WTC11 (cell line): Measurements from ENCODE around the gene EFNB3. TPM values are rescaled to one million over a fixed set of nuclear protein-coding genes. Genes with fewer than 3 reads are reported as not detected.

Experiments
- ATAC-seq: fragments of 200-7000 bp; cut with Tn5 transposase; 2 replicates; pipeline ENCODE4 v1.10.0; 2021; ENCODE audit warnings: mild to moderate bottlenecking, moderate library complexity
- CTCF ChIA-PET: fragments of 300-600 bp; sonication (Branson Sonifier 250); formaldehyde crosslinking; loops from one replicate; lab custom pipeline; 2021; ENCODE audit warnings: antibody characterized with exemption; lab: Charles Lee
- POLR2A ChIA-PET: fragments of 350-600 bp; sonication (Branson Sonifier 250); formaldehyde crosslinking; loops from one replicate; lab custom pipeline; 2021; ENCODE audit warnings: antibody characterized with exemption; lab: Charles Lee
- DNase-seq: peaks from one replicate; pipeline ENCODE4 v3.0.0; 2021; ENCODE audit warnings: low spot score
- H3K27ac Mint-ChIP-seq: 2 replicates; pipeline ENCODE4 v1.8.0; 2021; ENCODE audit warnings: mixed read lengths
- H3K27me3 Mint-ChIP-seq: 2 replicates; pipeline ENCODE4 v1.8.0; 2021; ENCODE audit warnings: low read depth, mild to moderate bottlenecking, moderate library complexity, mixed read lengths
- H3K36me3 Mint-ChIP-seq: 2 replicates; pipeline ENCODE4 v1.8.0; 2021; ENCODE audit warnings: mixed read lengths
- H3K4me1 Mint-ChIP-seq: 2 replicates; pipeline ENCODE4 v1.8.0; 2022; ENCODE audit warnings: mixed read lengths
- H3K4me3 Mint-ChIP-seq: 2 replicates; pipeline ENCODE4 v1.8.0; 2021; ENCODE audit warnings: mild to moderate bottlenecking, moderate library complexity, mixed read lengths
- H3K9me3 Mint-ChIP-seq: 2 replicates; pipeline ENCODE4 v1.8.0; 2021; ENCODE audit warnings: mixed read lengths
- CBFB ChIP-seq: sonication (generic); formaldehyde crosslinking; IDR thresholded peaks from 2 replicates; pipeline ENCODE4 v1.8.1; 2022; ENCODE audit warnings: mild to moderate bottlenecking, low read depth, missing genetic modification reagents
- FOXP1 ChIP-seq: sonication (generic); formaldehyde crosslinking; IDR thresholded peaks from 2 replicates; pipeline ENCODE4 v1.8.0; 2022; ENCODE audit warnings: missing genetic modification reagents, mild to moderate bottlenecking, moderate library complexity, borderline replicate concordance
- HMGA2 ChIP-seq: fragments of 250-450 bp; sonication (Bioruptor Pico); IDR thresholded peaks from 2 replicates; pipeline ENCODE4 v1.4.0; 2021; ENCODE audit warnings: mild to moderate bottlenecking, moderate library complexity
- JAZF1 ChIP-seq: fragments of 250-450 bp; sonication (Bioruptor Pico); IDR thresholded peaks from 2 replicates; pipeline ENCODE4 v1.9.0; 2021; ENCODE audit warnings: moderate library complexity, mild to moderate bottlenecking, inconsistent platforms
- KAT7 ChIP-seq: sonication (generic); formaldehyde crosslinking; IDR thresholded peaks from 2 replicates; pipeline ENCODE4 v1.8.1; 2023; ENCODE audit warnings: missing genetic modification reagents, mild to moderate bottlenecking, borderline replicate concordance
- MXD4 ChIP-seq: fragments of 250-450 bp; sonication (Bioruptor Pico); IDR thresholded peaks from 2 replicates; pipeline ENCODE4 v1.8.0; 2021; ENCODE audit warnings: mild to moderate bottlenecking, moderate library complexity, borderline replicate concordance
- NFYB ChIP-seq: sonication (generic); formaldehyde crosslinking; conservative IDR thresholded peaks from 2 replicates; pipeline ENCODE4 v1.8.0; 2022; ENCODE audit warnings: low read depth, missing genetic modification reagents
- NR1H2 ChIP-seq: sonication (generic); formaldehyde crosslinking; IDR thresholded peaks from 2 replicates; pipeline ENCODE4 v1.9.0; 2021; ENCODE audit warnings: mild to moderate bottlenecking, moderate library complexity, missing genetic modification reagents
- NR3C1 ChIP-seq: sonication (generic); formaldehyde crosslinking; conservative IDR thresholded peaks from 2 replicates; pipeline ENCODE4 v1.8.1; 2023; ENCODE audit warnings: low read depth, mild to moderate bottlenecking, missing genetic modification reagents
- TP53 ChIP-seq: sonication (generic); formaldehyde crosslinking; IDR thresholded peaks from 2 replicates; pipeline ENCODE4 v1.8.1; 2023; ENCODE audit warnings: mild to moderate bottlenecking, missing genetic modification reagents
- ZNF121 ChIP-seq: sonication (generic); formaldehyde crosslinking; IDR thresholded peaks from 2 replicates; pipeline ENCODE4 v1.8.0; 2023; ENCODE audit warnings: missing genetic modification reagents
- total RNA-seq: library from RNA; stranded (reverse); gene quantifications from 3 replicates; pipeline ENCODE4 v1.2.3, GENCODE V29; 2021
- TF ChIP-seq, protein P1 (sequence below): fragments of 200-600 bp; IDR thresholded peaks from 2 replicates; pipeline ENCODE4 v1.8.0; 2022; ENCODE audit warnings: antibody characterized with exemption
- TF ChIP-seq, protein P2 (sequence below): sonication (generic); formaldehyde crosslinking; IDR thresholded peaks from 2 replicates; pipeline ENCODE4 v1.8.1; 2022; ENCODE audit warnings: mild to moderate bottlenecking, moderate library complexity, missing genetic modification reagents
- TF ChIP-seq, protein P3 (sequence below): fragments of 250-450 bp; sonication (Bioruptor Pico); IDR thresholded peaks from 2 replicates; pipeline ENCODE4 v1.9.0; 2021; ENCODE audit warnings: moderate library complexity, mild to moderate bottlenecking, inconsistent platforms, borderline replicate concordance
- TF ChIP-seq, protein P4 (sequence below): sonication (generic); formaldehyde crosslinking; conservative IDR thresholded peaks from 2 replicates; pipeline ENCODE4 v1.8.1; 2023; ENCODE audit warnings: mild to moderate bottlenecking, low read depth, missing genetic modification reagents, moderate library complexity
- TF ChIP-seq, protein P5 (sequence below): fragments of 250-450 bp; sonication (Bioruptor Pico); IDR thresholded peaks from 2 replicates; pipeline ENCODE4 v1.9.0; 2021; ENCODE audit warnings: mild to moderate bottlenecking
- TF ChIP-seq, protein P6 (sequence below): sonication (generic); formaldehyde crosslinking; IDR thresholded peaks from 2 replicates; pipeline ENCODE4 v1.8.1; 2023; ENCODE audit warnings: mild to moderate bottlenecking, missing genetic modification reagents, moderate library complexity
- TF ChIP-seq, protein P7 (sequence below): sonication (generic); formaldehyde crosslinking; IDR thresholded peaks from 2 replicates; pipeline ENCODE4 v1.8.0; 2022; ENCODE audit warnings: missing genetic modification reagents

Gene EFNB3
- total RNA-seq, 1 experiment from 2014 or later: 14.7 TPM

DNA sequence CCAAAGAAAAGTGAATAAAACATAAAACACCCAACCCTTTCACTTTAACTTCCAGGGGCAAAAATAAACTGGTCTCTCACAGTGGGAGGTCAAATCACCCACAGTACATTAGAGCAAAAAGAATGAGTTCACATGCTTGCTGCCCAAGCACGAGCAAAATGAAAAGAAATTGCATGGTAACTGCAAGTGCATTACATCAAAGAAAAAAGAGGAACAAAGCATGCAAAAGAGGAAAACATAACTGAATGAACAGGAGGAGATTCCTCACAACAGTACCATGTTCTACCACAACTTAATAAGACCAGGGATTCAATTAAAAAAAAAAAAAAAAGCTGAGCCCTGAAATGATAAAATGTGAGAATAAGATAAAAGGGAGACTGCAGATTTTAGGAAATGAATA is 24.8 kb downstream of the EFNB3 start:
- no peaks in the 10 kb centered on the region for H3K36me3 Mint-ChIP-seq
- no peak overlapping the region for H3K27ac Mint-ChIP-seq
- POLR2A ChIA-PET: no interaction called here
- no peaks in the 10 kb centered on the region for H3K9me3 Mint-ChIP-seq
- TF ChIP-seq, protein P1, sequence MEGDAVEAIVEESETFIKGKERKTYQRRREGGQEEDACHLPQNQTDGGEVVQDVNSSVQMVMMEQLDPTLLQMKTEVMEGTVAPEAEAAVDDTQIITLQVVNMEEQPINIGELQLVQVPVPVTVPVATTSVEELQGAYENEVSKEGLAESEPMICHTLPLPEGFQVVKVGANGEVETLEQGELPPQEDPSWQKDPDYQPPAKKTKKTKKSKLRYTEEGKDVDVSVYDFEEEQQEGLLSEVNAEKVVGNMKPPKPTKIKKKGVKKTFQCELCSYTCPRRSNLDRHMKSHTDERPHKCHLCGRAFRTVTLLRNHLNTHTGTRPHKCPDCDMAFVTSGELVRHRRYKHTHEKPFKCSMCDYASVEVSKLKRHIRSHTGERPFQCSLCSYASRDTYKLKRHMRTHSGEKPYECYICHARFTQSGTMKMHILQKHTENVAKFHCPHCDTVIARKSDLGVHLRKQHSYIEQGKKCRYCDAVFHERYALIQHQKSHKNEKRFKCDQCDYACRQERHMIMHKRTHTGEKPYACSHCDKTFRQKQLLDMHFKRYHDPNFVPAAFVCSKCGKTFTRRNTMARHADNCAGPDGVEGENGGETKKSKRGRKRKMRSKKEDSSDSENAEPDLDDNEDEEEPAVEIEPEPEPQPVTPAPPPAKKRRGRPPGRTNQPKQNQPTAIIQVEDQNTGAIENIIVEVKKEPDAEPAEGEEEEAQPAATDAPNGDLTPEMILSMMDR: no peak
- no peak for TF ChIP-seq KAT7 (CRISPR knock-in tag)
- TF ChIP-seq ZNF121: no peak
- no peak for TF ChIP-seq CBFB (CRISPR knock-in tag)
- TF ChIP-seq JAZF1 (CRISPR knock-in tag): no peak
- no peak for TF ChIP-seq TP53 (CRISPR knock-in tag)
- TF ChIP-seq, protein P2, sequence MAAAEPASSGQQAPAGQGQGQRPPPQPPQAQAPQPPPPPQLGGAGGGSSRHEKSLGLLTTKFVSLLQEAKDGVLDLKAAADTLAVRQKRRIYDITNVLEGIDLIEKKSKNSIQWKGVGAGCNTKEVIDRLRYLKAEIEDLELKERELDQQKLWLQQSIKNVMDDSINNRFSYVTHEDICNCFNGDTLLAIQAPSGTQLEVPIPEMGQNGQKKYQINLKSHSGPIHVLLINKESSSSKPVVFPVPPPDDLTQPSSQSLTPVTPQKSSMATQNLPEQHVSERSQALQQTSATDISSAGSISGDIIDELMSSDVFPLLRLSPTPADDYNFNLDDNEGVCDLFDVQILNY (CRISPR knock-in tag): no peak
- TF ChIP-seq, protein P3, sequence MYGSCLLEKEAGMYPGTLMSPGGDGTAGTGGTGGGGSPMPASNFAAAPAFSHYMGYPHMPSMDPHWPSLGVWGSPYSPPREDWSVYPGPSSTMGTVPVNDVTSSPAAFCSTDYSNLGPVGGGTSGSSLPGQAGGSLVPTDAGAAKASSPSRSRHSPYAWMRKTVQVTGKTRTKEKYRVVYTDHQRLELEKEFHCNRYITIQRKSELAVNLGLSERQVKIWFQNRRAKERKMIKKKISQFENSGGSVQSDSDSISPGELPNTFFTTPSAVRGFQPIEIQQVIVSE (CRISPR knock-in tag): no peak
- TF ChIP-seq, protein P4, sequence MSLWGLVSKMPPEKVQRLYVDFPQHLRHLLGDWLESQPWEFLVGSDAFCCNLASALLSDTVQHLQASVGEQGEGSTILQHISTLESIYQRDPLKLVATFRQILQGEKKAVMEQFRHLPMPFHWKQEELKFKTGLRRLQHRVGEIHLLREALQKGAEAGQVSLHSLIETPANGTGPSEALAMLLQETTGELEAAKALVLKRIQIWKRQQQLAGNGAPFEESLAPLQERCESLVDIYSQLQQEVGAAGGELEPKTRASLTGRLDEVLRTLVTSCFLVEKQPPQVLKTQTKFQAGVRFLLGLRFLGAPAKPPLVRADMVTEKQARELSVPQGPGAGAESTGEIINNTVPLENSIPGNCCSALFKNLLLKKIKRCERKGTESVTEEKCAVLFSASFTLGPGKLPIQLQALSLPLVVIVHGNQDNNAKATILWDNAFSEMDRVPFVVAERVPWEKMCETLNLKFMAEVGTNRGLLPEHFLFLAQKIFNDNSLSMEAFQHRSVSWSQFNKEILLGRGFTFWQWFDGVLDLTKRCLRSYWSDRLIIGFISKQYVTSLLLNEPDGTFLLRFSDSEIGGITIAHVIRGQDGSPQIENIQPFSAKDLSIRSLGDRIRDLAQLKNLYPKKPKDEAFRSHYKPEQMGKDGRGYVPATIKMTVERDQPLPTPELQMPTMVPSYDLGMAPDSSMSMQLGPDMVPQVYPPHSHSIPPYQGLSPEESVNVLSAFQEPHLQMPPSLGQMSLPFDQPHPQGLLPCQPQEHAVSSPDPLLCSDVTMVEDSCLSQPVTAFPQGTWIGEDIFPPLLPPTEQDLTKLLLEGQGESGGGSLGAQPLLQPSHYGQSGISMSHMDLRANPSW (CRISPR knock-in tag): no peak
- no peak for TF ChIP-seq NFYB
- no peak for TF ChIP-seq NR1H2
- TF ChIP-seq NR3C1: no peak
- TF ChIP-seq, protein P5, sequence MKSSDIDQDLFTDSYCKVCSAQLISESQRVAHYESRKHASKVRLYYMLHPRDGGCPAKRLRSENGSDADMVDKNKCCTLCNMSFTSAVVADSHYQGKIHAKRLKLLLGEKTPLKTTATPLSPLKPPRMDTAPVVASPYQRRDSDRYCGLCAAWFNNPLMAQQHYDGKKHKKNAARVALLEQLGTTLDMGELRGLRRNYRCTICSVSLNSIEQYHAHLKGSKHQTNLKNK (CRISPR knock-in tag): no peak
- TF ChIP-seq, protein P6, sequence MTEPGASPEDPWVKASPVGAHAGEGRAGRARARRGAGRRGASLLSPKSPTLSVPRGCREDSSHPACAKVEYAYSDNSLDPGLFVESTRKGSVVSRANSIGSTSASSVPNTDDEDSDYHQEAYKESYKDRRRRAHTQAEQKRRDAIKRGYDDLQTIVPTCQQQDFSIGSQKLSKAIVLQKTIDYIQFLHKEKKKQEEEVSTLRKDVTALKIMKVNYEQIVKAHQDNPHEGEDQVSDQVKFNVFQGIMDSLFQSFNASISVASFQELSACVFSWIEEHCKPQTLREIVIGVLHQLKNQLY (CRISPR knock-in tag): no peak
- no peak for TF ChIP-seq FOXP1
- H3K4me1 Mint-ChIP-seq: no peaks in the 10 kb centered on the region
- no peak overlapping the region for H3K4me3 Mint-ChIP-seq
- ATAC-seq (no peak), DNase-seq (no peak)
- CTCF ChIA-PET: interaction anchor here (0.6 to 1.8 kb wide), 4 partner anchors 13 to 389 kb away, joined by 3 to 6 read pairs (median 4); partner anchors contain the start of gene ALOXE3
- peaks cover 13% of the 10 kb centered on the region for H3K27me3 Mint-ChIP-seq

DNA sequence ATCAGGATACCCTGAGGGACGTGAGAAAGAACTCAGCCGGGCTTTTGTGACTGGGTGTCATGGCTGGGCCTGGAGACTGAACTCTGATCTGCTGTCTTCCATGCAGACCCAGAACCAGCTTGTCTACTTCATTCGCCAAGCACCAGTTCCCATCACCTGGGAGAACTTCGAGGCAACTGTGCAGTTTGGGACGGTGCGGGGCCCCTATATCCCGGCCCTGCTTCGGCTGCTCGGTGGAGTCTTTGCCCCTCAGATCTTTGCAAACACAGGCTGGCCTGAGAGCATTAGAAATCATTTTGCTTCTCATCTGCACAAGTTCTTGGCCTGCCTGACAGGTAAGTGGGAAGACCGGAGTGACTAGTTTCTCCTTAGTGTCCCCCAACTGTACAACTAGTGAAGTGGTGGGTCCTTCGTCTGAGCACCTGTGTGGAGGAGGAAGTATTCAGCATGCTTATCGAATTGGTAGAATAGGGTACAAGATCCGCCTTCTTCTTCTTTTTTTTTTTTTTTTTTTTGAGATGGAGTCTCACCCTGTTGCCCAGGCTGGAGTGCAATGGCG is 28.1 kb downstream of the EFNB3 start:
- TF ChIP-seq MXD4 (CRISPR knock-in tag) (no peak), HMGA2 (CRISPR knock-in tag) (no peak)
- TF ChIP-seq, protein P7, sequence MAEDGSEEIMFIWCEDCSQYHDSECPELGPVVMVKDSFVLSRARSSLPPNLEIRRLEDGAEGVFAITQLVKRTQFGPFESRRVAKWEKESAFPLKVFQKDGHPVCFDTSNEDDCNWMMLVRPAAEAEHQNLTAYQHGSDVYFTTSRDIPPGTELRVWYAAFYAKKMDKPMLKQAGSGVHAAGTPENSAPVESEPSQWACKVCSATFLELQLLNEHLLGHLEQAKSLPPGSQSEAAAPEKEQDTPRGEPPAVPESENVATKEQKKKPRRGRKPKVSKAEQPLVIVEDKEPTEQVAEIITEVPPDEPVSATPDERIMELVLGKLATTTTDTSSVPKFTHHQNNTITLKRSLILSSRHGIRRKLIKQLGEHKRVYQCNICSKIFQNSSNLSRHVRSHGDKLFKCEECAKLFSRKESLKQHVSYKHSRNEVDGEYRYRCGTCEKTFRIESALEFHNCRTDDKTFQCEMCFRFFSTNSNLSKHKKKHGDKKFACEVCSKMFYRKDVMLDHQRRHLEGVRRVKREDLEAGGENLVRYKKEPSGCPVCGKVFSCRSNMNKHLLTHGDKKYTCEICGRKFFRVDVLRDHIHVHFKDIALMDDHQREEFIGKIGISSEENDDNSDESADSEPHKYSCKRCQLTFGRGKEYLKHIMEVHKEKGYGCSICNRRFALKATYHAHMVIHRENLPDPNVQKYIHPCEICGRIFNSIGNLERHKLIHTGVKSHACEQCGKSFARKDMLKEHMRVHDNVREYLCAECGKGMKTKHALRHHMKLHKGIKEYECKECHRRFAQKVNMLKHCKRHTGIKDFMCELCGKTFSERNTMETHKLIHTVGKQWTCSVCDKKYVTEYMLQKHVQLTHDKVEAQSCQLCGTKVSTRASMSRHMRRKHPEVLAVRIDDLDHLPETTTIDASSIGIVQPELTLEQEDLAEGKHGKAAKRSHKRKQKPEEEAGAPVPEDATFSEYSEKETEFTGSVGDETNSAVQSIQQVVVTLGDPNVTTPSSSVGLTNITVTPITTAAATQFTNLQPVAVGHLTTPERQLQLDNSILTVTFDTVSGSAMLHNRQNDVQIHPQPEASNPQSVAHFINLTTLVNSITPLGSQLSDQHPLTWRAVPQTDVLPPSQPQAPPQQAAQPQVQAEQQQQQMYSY (CRISPR knock-in tag): no peak
- no peaks in the 10 kb centered on the region for H3K9me3 Mint-ChIP-seq
- CTCF ChIA-PET: interaction anchor here (0.7 kb wide), 1 partner anchor 298 kb away, joined by 9 read pairs; the partner anchor contains the start of gene TMEM102

More for the DNA sequence above, 28.1 kb downstream of the EFNB3 start:
- Mint-ChIP-seq H3K4me3 (no peak overlapping the region), H3K36me3 (no peaks in the 10 kb centered on the region), H3K27ac (no peak overlapping the region), H3K4me1 (no peaks in the 10 kb centered on the region), H3K27me3 (peaks cover 23% of the 10 kb centered on the region)
- ATAC-seq (no peak), DNase-seq (no peak)
- POLR2A ChIA-PET: interaction anchor here (0.6 kb wide), 1 partner anchor 1054 kb away, joined by 3 read pairs; no protein-coding TSS in a partner anchor
